ENCODE measurements around the gene LMNA.
"Not testable (repeated sequence)": the region's sequence is repeated elsewhere in the genome, so short reads cannot be mapped to it uniquely, and the experiment has no call there.

Gene LMNA

DNA sequence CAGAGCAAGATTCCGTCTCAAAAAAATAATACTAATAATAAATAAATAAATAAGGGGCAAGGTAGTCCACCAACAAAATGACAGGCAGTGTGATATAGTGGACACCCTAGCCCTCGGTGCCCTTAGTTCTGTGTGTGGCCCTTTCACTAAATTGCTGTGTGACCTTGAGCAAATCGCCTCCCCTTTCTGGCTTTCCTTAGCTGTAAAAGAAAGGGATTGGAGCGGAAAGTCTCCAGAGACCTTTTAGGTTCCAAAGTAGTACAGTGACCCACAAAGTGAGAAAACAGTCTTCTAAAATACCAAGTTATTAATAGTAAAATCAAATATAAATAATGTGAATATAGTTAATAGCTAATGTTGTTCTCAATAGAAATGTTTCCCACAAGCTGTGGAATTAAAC lies 7.6 kb downstream of the LMNA start:
- no peak for DNase-seq (ENCODE audit: low read depth)

DNA sequence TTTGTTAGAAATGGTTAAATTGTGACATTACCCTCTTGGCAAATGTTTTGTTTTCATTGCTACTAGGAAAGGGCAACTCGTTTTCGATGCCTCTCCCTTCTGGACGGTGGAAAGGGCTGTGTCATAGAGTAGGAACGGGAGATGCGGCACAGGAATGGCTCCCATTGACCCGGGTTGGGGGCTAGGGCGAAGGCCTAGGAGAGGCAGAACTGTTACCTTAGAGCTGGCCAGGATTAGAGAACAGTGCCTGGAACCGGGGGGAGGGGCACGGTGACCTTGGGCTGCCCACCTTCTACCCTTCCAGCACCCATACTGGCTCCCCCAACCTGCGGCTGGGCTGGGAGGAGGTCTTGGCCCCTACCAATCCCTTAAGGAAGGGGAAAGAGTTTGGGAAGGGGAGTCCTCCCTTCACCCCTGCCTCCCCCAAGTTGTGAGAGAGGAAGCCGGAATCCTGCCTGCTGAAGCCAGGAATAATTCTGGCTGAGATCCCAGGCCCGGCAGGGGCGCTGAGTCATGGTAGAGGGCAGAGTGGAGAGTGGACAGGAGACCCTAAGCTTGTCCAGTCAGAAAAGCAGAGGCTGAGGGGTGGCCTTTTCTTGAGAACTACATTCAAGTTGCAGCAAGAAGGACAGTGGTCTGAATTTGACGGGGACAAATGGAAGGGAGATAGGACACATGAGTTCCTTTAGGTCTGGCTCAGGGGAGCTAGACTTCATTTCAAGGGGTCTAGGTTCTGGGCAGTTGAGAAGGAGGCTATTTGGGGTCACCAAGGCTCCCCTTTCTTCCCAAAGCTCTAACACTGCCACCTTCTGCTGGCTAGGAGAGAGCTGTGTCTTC lies 8.2 kb downstream of the LMNA start:
- DNase-seq (ENCODE audit: low read depth), result no peak

DNA sequence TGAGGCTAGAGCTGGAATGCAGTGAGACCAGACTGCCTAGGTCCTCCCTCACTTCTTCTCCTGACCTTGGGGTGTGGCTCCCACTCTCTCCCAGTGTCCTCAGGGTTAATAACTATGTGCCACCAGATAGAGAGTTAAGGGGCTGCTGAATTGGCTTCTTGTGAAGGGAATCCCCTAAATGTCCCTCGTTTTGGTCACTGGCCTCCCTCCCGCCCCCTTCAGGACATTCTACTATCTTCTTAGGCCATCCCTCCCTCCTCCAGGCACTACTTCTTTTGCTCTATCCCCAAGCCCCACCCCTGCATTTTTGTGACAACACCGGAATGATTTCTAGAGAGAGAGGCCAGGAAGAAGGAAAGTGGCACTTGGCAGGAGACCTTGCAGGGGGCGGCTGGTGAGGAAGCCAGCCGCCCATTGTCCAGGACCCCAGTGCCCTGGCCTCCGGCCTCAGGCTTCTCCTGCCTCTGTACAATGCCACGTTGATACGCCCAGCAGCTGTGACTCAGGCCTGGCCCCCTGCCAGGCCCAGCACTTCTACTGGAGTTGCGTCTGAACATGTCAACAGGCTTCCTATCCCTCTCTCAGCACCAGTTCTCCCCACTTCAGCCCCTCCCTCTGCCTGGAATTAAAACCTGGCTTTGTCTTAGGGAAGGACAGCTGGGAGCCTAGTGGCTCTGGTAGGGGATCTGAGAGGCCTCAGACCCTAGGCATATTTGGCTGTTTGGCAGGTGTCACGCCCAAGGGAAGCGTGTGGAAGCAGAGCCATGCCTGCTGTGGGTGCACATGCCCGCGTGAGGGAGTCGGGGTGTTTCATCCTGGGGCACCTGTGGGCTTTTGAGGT lies 9.1 kb downstream of the LMNA start:
- peak; percentile 47 for DNase-seq (ENCODE audit: low read depth)

DNA sequence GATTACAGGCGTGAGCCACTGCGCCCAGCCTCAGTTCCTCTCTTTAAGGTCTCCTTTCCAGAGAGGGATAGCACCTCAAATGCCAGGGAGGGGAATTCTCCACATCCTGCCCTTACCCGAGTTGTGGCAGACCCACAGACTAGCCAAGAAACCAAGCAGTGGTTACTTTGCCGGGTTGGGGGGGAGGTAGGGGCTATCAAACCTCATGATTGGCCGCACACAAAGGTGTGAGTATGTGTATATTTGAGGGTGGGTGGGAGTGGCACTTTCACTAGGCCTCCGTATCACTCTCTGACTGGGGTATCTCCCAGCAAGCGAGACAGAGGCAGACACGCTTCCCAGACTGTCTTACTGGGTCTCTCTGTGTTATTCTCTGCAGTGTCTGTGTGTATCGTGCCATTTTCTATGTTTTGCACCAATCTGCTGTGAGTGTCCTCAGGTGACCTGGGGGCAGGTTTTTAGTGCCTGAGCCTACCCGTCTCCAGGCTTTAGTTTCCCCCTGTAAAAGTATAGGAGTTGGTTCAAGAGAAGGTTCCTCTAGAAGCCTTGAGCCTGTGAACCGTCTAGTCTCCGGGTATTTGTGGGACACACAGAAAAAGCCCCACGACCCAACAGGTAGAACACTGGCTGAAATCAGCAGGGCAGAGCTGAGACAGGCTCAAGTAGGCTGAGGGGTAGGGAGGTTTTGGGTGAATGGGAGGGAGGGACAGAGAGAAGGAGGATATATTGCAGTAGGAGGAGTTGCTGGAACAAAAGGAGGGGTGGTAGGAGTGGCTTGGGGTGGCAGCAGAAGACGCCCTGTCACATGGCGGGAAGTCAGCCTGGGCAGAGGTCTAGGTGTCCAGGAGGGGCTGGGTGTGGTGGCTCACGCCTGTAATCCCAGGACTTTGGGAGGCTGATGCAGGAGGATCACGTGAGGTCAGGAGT lies 10.3 kb downstream of the LMNA start:
- DNase-seq (ENCODE audit: low read depth), result no peak

DNA sequence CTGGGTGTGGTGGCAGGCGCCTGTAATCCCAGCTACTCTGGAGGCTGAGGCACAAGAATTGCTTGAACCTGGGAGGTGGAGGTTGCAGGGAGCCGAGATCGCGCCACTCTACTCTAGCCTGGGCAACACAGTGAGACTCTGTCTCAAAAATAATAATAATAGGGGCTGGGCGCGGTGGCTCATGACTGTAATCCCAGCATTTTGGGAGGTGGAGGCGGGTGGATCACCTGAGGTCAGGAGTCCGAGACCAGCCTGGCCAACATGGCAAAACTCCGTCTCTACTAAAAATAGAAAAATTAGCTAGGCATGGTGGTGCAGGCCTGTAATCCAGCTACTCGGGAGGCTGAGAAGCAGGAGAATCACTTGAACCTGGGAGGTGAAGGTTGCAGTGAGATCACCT lies 11.0 kb downstream of the LMNA start:
- DNase-seq (ENCODE audit: low read depth), result not testable (repeated sequence)

DNA sequence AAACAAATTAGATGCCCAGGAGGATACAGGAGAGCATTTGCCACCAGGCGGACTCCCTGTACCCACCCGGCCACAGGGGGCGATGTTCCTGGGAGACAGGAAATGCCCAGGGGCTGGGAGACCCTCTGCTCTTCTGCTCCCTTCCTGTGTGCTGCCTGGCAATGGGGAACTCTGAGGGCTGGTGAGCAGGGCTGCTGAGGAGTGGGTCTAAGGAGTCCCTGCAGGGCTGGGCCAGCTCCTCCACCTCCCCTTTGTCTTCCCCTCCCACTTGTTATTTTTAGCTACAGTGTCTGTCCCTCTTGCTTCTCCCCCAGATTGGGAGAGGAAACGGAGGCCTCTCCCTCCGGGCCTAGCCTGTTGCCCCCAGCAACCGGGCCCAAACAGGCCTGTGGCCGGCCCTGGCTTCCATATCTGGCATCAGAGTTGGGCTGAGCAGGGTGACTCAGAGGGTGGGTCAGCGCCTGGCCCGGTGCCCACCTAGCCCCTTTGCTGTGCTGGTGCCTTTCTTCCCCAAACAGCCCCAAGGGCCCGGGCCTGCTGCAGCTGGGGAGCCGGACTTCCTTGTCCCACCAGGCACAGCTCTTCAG lies 11.6 kb downstream of the LMNA start:
- DNase-seq (ENCODE audit: low read depth), result peak; percentile 49

DNA sequence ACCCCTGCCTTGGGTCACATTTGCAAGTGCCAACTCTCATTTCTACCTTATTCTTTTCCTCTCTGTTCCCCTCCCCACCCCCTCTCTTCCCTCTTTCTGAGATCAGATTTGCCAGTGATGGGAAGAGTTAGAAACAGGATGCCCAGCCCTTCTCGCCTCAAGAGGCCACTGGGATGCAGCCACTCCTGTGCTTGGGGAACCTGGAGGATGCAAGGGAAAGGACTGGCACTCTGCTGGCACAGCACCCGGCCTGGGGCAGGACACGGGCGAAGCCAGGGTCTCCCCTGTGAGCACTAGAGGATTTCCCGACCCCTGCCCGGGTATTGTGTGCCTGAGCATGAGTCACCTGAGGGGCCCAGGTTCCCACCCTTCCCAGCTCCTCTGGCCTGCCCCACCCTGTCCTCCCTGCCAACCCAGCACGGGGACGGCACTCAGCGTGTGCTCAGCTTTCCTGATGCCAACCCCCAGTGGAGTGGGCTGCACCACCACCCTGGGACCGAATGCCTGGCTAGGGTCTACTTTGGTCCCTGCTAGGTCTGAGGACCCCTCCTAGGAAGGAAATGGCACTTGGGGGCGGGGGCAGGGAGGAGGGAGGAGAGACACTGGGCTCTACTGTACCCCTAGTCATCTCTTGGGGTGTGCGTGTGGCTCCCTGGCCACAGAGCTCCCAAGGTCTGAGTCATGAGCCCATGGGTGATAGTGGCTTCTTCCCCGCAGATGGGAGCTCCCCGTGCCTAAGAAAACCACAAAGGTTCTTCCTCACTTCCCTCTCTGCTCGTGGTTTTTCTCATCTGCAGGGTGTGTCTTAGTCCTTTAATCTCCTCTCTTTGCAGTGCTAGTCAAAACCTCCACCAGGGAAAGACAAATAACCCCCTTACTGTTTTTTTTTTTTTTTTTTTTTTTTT lies 12.4 kb downstream of the LMNA start:
- peak; percentile 73 for DNase-seq (ENCODE audit: low read depth)

DNA sequence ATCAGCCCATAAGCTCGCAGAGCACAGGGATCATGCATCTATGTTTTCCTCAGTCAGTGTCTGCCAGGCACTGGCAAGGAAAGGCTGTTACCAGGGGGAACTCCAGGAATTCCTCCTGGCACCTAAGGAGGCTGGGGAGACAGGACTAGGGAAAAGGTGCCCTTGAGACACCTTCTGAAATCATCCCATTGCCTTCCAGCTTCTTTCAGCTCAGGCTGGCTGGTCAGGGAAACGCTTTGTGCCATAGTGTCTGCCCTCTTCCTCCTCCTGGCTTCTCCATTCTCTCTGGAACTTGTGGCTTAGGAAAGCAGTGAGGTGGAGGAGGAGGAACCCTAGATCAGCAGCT lies 13.8 kb downstream of the LMNA start:
- DNase-seq (ENCODE audit: low read depth), result no peak

DNA sequence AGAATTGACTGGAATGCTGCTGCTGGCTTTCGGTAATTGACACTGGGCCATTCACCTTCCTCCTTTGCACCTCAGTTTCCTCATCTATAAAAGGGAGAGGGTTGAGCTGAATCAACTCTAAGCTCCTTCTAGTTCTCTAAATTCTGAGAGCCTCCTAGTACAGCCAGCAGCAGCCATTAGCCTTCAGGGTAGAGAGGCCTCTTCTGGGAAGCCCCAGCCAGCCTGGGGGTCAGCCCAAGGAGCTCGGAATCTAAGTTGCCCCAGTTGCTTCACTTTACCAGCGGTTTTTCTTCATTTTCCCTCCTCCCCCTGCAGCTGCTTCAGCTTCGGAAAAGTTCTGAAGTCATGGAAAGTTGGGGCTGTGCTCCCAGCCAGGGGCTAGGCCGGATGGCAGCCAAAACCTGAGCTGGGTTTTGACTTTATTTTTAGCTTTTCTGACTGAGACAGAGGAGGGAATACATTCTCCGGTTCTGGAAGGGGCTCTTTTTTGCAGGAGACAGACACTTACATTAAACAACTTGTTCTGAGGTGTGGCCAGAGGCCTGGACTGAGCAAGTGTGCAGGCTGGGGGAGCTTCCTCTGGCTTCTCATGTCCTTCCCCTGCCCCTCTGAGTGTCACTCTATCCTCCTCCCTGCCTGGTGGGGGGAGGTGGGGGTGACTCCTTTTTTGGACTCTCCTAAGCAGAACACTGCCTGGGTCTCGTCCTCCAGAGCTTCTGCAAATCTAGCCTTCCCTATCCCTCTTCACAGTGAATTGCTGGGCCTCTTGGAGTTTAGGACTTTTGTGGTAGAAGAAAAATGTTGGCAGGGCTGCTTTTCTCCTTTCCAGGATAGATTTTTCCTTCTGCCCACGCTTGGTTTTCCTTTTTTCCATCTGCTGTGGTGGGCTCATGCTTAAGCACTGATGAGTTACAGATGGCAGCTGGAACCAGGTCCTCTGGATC lies 14.4 kb downstream of the LMNA start:
- no peak for DNase-seq (ENCODE audit: low read depth)

DNA sequence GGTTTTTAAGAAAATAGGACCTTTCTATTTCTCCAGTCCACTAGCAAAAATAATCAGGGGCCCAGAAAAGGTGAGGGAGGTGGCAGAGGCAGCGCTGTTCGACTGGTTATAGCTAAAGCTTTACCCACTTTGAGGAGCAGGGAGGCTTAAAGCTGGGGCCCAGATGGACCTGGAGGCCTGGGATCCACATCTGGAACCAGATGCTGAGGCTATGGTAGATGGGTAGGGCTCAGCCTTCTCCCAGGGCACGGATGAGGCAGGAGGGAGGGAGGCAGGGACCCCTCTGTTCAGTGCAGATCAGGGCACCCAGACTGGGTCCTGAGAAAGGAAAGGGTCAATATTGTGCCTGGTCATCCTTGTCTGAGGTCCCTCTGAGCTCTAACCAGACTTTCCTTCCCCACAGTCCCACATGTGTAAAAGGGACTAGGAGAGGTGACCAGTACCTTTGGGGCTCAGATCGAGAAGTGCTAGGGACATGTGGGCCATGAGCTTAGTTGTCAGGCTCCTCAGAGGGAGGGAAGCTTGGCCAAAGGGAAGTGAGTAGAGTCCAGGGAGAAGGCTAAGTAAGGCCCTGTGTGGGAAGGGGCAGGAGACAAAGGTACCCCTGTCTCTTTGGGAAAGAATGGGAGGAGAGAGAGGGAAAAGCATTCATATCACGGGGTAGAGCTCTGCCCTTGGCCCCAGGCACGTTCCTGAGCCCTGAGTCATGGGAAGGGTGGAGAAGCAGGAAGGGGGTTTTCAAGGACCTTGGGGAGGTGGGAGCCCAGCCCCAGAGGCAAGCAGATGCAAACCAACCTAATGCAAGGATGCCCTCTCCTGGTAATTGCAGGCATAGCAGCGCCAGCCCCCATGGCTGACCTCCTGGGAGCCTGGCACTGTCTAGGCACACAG lies 15.4 kb downstream of the LMNA start:
- DNase-seq (ENCODE audit: low read depth), result peak; percentile 64

DNA sequence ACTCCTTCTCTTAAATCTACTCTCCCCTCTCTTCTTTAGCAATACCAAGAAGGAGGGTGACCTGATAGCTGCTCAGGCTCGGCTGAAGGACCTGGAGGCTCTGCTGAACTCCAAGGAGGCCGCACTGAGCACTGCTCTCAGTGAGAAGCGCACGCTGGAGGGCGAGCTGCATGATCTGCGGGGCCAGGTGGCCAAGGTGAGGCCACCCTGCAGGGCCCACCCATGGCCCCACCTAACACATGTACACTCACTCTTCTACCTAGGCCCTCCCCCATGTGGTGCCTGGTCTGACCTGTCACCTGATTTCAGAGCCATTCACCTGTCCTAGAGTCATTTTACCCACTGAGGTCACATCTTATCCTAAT lies 16.0 kb downstream of the LMNA start:
- no peak for DNase-seq (ENCODE audit: low read depth)

DNA sequence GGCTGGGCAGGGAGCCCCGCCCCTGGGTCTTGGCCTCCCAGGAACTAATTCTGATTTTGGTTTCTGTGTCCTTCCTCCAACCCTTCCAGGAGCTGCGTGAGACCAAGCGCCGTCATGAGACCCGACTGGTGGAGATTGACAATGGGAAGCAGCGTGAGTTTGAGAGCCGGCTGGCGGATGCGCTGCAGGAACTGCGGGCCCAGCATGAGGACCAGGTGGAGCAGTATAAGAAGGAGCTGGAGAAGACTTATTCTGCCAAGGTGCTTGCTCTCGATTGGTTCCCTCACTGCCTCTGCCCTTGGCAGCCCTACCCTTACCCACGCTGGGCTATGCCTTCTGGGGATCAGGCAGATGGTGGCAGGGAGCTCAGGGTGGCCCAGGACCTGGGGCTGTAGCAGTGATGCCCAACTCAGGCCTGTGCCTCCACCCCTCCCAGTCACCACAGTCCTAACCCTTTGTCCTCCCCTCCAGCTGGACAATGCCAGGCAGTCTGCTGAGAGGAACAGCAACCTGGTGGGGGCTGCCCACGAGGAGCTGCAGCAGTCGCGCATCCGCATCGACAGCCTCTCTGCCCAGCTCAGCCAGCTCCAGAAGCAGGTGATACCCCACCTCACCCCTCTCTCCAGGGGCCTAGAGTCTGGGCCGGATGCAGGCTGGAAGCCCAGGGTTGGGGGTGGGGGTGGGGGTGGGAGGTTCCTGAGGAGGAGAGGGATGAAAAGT lies 20.4 kb downstream of the LMNA start:
- no peak for DNase-seq (ENCODE audit: low read depth)

DNA sequence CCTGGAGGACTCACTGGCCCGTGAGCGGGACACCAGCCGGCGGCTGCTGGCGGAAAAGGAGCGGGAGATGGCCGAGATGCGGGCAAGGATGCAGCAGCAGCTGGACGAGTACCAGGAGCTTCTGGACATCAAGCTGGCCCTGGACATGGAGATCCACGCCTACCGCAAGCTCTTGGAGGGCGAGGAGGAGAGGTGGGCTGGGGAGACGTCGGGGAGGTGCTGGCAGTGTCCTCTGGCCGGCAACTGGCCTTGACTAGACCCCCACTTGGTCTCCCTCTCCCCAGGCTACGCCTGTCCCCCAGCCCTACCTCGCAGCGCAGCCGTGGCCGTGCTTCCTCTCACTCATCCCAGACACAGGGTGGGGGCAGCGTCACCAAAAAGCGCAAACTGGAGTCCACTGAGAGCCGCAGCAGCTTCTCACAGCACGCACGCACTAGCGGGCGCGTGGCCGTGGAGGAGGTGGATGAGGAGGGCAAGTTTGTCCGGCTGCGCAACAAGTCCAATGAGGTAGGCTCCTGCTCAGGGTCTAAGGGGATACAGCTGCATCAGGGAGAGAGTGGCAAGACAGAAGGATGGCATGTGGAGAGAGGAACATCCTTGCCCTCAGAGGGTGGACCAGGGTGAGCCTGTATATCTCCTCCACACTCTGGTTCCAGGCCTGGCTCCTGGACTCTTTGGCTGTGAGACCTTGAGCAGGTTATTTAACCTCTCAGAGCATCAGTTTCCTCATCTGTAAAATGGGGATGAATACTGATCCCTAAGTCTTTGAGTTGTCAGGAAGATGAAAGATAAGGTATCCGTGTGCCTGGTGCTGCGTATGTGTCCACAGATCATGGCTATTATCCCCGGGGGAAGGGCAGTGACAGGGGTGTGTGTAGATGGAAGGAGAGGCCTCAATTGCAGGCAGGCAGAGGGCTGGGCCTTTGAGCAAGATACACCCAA lies 21.7 kb downstream of the LMNA start:
- DNase-seq (ENCODE audit: low read depth), result no peak

DNA sequence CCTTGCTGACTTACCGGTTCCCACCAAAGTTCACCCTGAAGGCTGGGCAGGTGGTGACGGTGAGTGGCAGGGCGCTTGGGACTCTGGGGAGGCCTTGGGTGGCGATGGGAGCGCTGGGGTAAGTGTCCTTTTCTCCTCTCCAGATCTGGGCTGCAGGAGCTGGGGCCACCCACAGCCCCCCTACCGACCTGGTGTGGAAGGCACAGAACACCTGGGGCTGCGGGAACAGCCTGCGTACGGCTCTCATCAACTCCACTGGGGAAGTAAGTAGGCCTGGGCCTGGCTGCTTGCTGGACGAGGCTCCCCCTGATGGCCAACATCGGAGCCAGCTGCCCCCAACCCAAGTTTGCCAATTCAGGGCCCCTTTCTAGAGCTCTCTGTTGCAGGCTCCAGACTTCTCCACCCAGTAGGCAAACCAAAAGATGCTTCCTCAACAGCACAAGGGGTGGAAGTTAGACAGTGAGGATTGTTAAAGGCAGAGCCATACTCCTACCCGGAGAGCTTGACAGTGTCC lies 22.5 kb downstream of the LMNA start:
- no peak for DNase-seq (ENCODE audit: low read depth)

DNA sequence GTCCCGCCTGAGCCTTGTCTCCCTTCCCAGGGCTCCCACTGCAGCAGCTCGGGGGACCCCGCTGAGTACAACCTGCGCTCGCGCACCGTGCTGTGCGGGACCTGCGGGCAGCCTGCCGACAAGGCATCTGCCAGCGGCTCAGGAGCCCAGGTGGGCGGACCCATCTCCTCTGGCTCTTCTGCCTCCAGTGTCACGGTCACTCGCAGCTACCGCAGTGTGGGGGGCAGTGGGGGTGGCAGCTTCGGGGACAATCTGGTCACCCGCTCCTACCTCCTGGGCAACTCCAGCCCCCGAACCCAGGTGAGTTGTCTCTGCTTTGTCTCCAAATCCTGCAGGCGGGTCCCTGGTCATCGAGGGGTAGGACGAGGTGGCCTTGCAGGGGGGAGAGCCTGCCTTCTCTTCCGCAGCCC lies 24.0 kb downstream of the LMNA start:
- DNase-seq (ENCODE audit: low read depth), result no peak

DNA sequence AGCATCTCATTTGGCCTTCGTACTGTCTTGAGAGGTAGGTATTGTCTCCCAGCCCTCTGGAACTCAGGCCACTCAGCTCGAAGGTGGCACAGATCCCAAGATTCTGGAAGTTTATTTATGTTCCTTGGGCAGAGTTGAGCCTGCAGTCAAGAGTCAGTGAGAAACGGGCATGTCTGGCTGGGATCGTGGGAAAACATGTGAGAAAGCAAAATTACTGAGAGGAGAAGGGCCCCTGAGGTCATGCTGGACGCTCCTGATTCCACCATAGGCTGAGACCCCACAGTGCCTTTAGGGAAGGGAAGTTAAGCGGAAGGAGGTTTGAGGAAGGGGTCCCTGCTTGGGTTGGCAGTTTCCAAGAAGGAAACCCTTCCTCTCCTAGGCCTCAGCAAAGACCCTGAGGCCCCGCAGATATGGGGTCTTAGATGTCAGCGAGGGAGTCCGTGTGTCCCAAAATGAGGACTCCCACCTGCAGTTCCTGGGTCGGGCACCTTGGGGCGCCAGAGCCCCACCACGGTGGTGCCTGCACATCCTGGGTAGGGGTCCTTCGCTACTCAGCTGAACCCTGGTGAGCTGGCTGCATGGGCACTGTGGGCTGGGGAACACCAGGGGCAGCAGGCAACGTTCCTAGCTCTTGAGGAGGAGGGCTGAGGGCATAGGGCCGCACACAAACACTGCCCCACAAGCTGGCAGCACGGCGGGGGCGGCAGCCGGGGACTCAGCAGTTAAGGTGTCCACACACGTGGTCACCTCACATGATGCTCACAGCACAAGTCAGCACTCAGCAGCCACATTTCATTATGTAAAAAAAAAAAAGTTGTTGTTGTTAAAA lies 26.6 kb downstream of the LMNA start:
- DNase-seq (ENCODE audit: low read depth), result no peak
